HG02884 (cell line): ENCODE measurements around the gene PDGFB.

Experiments
- ATAC-seq: cut with Tn5 transposase; IDR thresholded peaks from one replicate; pipeline ENCODE4 v1.9.1; 2021; ENCODE audit warnings: mild to moderate bottlenecking, moderate library complexity; ENCODE audit not compliant: unreplicated experiment

PDGFB gene

DNA sequence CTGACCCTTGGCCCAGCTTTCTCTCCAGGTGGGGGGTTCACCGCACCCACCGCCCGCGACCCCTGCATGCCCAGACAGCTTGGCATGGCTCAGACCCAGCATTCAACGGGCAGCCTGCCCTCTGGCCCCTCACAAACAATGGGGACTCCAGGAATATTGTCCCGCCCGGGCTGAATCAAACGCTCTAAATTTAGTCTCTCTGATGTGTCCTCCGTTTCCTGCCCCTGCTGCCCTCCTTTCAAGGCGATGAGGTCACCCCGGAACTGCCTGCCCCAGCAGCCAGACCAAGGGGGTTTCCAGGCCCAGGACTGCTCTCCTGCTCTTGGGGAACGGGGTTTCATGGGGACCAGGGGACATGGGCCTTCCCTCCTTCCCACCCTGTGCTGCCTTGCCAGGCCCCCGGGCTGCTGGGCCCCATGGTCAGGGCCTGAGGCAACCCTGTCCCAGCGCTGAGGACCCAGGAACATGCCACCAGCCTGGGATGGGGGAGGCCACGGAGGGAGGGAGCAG is 10.1 kb upstream of the PDGFB start:
- no peak for ATAC-seq

DNA sequence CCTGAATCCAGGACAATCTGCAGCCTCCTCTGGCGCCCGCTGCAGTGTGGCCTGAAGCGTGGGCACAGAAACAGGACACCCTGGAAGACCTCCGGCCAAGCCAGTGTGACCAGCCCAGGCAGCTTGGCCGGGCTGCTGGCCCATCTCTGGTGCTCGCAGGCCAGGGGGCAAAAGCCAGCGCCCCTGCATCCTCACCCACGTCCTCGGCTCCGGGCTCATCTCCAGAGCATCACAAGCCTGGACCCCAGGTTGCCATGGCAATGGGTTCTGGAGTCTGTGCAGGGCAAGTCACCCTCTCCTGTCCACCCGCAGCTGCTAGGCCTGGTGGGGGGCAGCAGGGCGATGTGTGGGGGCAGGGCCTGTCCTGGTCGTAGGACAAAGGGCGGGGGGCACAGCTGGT is 9.3 kb upstream of the PDGFB start:
- ATAC-seq: no peak

DNA sequence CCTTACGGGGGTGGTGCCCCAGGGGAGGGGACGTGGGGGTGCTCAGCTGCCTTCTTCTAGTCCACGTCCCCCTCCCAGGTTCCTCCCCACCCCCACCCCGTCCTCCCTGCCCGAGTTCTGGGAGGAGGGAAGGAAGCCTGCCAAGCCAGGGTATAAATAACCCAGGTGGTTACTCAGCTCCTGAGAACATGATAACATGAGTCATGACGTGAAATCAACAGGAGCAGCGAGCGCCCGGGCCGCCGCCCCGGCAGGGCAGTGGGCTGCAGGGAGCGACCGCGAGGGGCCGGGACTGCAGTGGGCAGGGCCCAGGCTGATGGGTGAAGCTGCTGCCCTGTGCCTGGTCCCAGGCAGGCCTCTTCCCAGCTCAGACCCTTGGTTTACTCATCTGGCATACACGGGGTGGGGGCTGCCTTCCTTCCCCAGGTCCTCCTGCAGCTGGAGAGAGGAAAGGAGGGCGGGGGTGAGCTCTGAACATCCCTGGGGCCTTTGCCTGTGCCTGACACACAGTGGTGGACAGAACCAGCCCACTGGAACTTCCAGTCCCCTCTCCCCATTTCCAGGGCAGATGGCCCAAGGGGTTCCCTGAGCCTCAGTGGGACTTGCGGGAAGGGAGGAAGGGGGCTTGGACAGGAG is 8.8 kb upstream of the PDGFB start:
- no peak for ATAC-seq

DNA sequence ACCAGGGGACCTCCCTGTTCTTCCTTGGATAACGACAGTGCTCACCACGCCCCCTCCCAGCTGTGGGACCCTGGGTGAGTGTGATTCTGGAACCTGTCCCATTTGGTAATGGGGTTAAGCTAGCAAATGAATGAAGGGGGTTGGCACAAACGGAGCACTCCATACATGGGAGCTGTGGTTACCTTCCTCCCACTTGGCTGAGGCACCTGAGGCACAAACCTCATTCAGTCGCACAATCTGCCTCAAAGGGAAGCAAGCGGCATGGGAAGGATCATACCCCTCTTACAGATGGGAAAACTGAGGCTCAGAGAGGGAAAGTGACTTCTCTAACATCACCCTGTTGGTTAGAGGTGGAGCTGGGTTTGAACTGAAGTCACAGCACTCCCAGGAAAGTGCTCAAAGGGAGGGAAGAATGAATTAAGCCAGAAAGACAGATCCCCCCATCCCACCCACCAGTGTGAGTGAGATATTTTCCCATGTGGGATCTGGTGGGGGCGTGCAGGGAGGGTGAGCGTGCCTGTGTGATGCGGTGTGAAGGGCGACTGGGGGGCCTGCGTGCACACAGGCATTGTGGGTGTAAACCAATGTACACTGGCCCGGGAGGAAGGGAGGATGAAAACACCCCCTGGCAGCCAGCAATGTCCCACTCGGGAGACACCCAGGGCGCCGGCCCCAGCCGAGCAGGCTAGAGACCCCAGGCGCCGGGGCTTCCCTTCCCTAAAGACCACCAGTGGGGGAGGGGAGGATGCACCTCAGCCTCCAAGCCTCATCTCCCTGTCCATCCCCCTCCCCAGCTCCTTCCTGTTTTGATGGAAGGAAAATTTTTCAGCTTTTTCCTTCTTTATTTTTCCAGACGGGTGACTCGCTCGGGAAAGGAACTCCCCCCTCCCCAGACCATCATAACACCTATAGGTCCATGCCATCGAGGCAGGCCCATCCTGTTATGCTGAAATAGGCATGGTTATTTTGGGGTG is 8.0 kb upstream of the PDGFB start:
- ATAC-seq: no peak

DNA sequence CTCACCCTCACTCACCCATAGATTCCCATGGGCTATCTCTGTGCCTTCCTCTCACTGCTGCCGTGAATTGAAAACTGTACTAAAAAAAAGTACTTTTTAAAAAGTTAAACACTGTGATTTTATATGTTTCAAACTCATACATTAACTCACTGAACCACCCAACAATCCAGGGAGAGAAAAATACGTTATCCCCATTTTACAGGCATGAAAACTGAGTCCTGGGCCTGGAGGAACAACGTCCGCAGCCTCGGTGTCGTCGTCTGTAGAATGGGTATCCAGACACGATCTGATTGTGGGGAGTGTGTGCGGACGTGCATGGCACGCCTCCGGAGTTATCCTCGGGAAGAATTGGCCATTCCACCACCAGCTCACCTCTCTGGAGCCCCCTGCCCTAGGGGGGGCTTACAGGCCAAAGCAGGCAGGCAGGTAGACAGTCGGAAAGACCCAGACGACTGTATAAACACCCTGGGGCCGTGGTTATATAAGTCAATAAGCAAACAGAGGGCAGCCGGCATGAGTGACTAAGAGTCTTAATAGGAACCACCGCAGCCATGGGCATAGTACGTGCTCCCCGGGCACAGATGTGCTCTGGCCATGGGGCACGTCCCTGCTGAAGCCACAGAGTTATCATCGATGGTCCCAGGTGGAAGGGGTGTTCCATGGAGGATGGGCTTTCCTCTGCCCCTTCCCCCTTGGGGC is 7.1 kb upstream of the PDGFB start:
- ATAC-seq: no peak

DNA sequence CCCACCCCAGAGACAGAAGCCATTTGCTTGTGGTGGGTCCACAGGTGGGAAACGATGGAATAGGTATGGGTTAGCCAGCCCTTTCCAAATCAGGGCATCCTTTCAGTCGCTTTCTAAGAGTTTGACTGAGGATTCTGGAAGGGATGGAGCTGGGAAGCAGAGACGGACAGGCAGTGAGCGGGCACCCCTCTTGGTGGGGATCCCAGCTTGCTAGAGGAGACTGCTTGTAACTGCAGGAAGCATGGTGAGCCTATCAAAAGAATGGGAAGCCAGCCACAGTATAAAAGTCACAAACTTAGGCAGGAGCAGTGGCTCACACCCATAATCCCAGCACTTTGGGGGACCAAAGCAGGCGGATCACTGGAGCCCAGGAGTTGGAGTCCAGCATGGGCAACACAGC is 6.1 kb upstream of the PDGFB start:
- ATAC-seq: no peak

DNA sequence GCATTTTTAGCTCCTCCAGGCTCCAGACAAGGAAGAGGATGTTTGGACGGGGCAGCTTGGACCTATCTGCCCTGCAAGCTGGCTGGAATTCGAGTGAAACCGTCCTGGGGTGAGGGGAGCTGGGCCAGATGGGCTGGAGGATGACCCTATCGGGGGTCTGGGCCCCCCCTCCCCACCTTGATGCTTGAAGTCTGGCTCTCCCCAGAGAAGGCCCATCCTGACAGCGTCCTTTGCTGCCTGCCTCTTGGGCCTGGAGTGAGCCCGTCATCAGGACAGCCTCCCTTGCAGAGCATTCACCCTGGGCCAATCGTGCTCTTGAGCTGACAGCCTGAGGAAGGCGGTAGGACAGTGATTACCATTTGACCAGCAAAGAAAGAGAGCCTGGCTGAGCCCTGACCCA is 5.3 kb upstream of the PDGFB start:
- ATAC-seq: no peak

DNA sequence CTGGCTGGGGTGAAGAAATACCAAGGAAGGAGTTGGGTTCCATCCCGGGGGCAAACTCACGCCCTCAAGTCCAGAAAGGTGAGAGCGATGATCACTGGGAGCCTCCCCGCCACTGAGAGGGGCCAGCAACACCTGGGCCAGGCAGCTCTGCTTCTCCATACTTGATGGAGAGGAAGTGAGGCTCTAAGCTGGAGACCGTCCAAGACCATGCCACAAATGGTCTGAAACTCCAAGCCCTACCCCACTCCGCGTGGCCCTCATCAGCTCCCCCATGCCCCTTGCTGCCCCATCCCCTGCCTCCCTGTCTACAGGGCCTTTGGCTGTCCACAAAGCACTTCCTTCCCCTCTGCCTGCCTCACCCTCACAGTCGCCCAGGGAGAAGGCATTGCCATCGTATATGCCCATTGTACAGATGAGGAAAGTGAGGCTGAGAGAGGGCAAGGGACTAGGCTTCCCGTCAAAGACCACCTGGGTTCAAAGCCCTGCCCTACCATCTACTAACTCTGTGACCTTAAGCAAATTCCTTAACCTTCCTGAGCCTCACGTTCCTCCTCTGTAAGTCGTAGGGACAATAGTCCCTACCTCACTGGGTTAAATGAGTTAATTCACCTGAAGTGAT is 4.4 kb upstream of the PDGFB start:
- ATAC-seq: no peak

DNA sequence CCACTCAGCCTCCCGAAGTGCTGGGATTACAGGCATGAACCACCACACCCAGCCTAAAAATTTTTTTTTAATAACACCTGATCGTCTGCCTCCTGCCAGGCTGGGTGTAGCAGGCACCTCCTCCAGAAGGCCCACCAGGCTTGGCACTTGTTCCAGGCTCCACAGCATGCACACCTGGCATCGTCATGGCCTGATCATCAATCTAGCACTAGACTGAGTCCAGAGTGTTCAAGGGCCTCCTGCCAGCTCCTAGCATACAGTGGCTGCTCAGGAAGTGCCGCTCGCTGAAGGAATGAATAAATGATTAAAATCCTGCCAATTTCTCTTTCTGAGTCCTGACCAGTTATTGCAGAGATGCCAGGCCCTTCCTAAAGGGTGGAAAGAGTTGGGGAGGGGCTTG is 3.5 kb upstream of the PDGFB start:
- no peak for ATAC-seq

DNA sequence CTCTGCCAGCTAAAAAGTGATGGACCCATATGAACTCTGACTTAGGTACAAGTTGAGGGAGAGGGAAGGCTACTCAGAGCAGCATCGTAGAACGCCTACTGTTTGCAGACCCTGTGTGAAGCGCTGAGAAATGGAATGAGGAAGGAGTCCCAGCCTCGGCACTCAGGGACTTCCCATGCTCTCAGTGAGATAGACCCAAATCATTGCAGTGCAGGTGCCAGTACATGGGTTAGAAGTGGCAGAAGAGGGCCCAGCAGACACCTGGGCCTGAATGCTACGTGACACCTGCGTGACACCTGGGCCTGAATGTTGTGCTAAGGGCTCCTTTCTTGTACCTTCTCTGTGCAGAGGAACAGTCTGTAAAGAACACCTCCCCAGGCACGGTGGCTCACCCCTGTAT is 2.6 kb upstream of the PDGFB start:
- no peak for ATAC-seq

DNA sequence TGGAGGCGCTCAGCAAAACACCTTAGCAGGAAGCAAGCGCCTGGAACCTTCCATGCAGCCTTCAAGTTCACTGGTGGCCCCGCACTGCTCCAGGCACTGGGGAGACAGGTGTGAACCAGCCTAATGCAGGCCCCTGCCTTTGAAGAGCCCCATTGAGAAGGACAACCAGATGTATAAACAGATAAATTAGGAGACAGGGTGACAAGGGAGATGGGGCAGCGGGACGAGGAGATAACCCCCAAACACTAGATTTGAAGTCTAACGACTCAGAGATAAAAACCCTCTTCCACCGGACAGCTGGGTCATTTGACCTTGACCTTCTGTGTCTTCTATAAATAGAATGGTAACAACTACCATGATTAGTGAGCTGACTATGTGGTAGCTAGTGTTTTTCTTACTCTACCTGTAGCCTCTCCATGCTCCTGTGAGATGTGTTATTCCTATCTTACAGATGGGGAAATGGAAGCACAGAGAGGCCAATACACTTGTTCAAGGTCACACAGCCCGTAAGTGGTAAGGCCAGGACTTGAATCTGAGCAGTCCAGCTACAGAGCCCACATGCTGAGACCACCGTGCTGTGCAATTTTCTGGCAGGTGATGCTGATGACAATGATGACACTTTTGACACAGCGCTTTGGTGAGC is 2.0 kb upstream of the PDGFB start:
- no peak for ATAC-seq

DNA sequence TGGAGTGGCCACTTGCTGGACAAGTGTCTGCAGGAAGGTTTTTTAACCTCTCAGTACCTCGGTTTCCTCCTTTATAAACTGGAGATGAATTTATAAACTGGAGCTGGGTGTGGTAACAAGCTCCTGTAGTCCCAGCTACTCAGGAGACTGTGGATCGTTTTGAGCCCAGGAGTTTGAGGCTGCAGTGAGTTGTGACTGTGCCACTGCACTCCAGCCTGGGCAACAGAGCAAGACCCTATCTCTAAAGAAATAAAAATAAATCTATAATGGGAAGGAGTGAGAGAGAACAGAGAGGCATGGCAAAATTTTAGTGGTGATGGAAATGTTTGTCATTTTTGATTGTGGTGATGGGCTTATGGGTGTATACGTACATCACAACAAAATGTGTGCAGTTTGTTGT is 1.4 kb upstream of the PDGFB start:
- ATAC-seq: no peak

DNA sequence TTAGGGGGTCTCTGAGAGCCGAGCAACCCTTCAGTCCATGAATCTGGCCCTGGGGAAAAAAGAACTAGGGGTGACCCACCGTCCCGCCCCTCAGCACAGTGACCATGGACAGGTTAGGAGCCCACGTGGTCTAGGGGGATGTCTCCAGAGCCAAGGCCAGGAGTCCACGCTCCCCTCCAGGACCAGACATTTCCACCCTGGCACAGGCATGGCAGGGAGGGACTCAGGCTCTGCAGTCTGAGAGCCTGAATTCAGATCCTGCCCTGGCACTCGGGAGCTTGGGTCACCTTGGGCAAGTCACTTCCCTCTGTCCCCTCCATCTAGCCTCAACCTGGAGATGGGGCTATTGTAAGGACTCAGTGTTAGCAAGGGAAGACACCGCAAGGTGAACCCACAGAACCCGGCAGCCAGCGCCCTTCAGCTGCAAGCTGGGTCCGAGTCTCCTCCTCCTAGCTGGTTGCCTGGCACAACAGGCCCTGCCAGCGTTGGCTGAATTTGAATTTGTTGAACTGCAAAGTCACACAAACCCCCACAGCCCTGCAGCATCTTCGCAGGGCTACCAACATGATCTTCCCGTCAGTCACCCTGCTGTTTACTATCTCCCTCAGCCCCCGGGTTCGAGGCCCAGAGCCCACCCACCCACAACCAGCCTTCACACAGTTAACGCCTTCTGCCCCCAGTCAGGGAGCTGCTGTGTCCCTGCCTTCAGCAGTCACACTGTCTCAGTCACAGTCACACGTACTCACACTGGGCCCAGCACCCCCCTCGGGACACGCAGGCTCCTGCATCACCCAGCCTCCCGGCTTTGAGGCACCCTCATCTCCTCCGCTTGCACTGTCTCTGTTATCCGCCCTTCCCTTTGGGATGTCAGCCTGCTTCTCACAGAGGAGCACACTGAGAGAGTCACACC is 603 bp upstream of the PDGFB start:
- no peak for ATAC-seq

DNA sequence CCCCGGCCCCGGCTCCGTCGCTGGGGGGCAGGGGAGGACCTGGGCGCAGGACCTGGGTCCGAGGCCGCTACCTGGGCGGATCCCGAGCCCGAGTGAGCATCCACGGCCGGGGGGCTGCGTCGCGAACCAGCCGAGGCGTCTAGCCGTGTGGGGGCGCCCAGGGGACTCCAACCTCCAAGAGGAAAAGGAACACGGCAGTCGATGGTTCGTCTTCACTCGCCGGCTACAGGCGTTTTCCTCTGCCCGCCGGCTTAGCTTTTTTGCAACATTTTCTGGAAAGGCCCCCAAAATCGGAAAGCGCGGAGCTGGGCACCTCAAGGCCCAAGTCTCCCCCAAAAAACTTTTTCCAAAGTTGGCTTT is 666 bp downstream of the PDGFB start:
- ATAC-seq: no peak

DNA sequence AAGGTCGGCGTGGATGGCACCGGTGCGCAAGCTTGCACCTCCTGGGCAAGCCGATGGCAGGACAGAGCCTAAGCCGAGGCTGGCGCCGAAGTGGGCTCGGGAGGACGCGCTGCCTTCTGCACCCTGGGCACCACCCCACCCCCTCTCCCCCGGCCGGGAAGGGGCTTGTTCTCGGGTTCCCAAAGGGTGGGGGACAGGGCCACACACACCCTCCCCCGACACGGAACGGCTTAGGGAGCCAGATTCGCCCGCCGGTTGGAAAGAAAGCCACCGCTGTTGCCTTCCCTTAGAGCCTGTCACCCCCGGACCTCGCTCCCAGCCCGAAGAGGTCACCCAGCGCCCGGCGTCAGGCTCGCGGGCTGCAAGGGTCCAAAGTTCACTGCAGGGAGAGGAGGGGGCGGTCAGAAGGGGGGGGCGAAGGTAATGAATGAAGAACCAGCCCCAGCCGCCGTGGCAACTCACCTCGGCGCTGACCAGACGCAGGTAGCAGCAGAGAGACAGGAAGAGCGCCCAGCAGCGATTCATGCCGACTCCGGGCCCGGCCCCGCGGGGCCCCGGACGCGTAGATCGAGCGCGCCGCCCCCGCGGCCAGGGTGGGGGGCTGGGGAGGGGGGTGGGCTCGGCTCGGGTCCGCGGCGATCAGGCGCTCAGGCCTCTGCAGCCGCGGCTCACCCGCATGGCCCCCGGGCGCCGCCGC is 1.2 kb downstream of the PDGFB start:
- ATAC-seq: no peak

DNA sequence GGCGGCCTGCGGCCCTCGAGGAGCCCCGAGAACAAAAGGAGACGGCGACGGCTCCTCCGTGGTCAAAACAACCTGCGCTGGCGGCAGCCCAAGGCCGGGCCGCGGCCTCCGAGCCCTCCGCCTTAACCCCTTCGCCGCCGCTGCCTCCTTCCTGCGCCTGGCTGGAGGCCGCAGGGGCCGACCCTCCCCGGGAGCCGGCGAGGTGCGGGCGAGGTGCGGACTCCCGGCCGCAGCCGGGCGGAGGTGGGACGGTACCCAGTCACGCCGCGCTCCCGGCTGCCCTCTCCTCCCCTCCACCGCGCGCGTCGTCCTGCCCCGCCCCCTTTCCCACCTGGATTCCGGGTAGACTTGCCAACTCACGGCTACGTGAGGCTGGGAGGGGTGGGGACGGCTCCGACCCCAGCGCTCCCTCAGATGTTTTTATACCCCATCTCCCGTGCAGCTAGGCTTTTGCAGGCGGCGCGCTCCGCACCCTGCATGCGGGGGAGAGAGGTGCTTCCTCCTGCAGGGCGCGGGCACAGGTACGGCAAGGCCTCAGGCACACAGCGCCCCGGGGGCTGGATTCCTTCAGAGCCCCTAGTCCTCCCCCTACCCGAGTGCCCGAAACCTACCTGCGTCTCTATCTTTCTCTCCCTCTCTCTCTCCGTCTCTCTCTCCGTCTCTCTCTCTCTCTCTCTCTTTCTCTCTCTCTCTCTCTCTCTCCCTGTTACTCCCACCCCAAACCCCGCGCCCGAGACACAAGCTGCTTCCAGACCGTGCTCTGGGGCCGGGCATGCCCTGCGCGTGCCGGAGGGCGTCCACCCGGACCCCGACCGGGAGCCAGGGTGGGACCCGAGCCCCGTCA is 2.0 kb downstream of the PDGFB start:
- no peak for ATAC-seq

DNA sequence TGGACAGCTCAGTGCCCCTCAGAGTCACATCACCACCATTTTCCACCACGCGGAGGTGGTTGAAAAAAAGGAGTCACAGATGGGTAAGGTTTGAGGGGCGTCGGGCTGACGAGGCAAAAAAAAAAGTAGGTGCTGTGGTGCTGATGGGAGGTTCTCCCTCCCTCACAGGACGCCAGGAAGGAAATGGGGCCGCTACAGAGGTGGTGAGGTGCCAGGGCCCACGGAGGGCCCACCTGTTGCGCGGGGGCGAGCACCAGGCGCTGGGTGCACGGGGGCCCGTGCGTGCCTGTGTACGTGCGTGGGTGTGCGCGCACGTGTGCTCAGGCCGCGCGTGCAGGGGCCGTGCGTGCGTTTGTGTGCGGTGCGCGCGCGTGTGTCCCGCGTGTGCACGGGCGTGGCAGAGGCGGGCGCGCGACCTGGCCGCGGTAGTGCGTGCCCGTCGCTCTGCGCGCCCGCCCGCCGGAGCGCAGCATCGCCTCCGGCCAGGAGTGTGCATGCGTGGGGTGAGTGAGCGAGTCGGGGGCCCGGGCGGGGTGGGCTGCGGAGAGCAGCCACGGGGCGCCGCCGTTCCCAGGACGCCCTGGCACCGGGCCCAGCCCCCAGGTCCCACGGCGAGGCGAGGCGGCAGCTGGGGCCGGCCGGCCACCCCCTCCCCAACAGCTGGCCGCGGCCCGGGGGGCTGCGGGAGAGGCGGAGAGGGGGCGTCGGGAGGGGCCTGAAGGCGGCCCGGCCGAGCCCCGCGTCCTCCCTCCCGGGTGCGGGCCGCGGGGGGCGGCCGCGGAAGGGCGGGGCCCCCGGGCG is 2.8 kb downstream of the PDGFB start:
- no peak for ATAC-seq
